Upper lobe of left lung (tissue), 4 donors: ENCODE measurements around the gene MAB21L2.

Source experiments
- CTCF ChIP-seq, 6 experiments: fragments of 450-650 bp in 4 of 6; fragments of 200-600 bp in 2 of 6; sonication (generic) in 2 of 6; IDR thresholded peaks; one replicate each; pipeline ENCODE4 v1.5.1; 2016 to 2019; ENCODE audit warnings: antibody characterized with exemption in 6 of 6
- EP300 ChIP-seq, 4 donors: sonication (generic); formaldehyde crosslinking; IDR thresholded peaks; one replicate each; pipeline ENCODE4 v1.5.1; 2017; ENCODE audit warnings: antibody characterized with exemption in 4 of 4, control low read depth in 2 of 4
- POLR2A ChIP-seq, 4 donors: fragments of 450-650 bp; IDR thresholded peaks; one replicate each; pipeline ENCODE4 v1.5.1; 2016 to 2017; ENCODE audit warnings: antibody characterized with exemption in 4 of 4, mild to moderate bottlenecking in 2 of 4
- POLR2AphosphoS5 ChIP-seq, 2 donors: sonication (generic); formaldehyde crosslinking; IDR thresholded peaks; one replicate each; pipeline ENCODE4 v1.5.1; 2017; ENCODE audit warnings: antibody characterized with exemption in 2 of 2

DNA sequence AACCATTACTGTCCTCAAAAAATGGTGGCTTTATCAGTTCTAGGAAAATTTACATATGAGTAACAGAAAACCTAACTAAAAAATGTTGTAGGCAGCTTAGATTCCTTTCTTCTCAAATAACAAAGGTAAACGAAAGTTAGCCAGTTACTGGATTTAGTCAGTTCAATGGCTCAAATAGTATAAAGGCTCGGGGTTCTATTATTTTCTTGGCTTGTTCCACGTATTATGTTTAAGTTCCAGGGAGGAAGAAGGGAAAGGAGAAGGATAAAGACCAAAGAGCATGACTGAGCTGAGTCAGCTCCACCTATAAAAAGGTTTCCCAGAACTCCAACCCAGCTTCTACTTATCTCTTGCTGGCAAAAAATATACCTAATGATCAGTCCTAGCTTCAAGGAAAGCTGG lies 41.0 kb upstream of the MAB21L2 start:
- TF ChIP-seq CTCF (IDR thresholded peaks at IDR 0.05), result no peak
- no peak for TF ChIP-seq POLR2A (IDR thresholded peaks at IDR 0.05)
- no peak for TF ChIP-seq EP300 (IDR thresholded peaks at IDR 0.05)
- TF ChIP-seq POLR2AphosphoS5 (IDR thresholded peaks at IDR 0.05), result no peak
